Neural cell (in vitro differentiated cells): ENCODE data around the gene UCP2. TPM values are rescaled to one million over a fixed set of nuclear protein-coding genes. Genes with fewer than 3 reads are reported as not detected.

Source experiments
- H2AFZ ChIP-seq: fragments of 200-600, 300-800 bp; sonication (generic), shearing (Covaris generic); 2 replicates; pipeline ENCODE4 v1.6.0; 2014; ENCODE audit warnings: low read depth, mild to moderate bottlenecking, antibody characterized with exemption, low read length, moderate library complexity
- H3F3A ChIP-seq: fragments of 200-600 bp; shearing (Covaris generic); 2 replicates; pipeline ENCODE4 v1.6.1; 2016; ENCODE audit warnings: mild to moderate bottlenecking, moderate library complexity, mixed read lengths, antibody characterized with exemption, low read length; ENCODE audit not compliant: insufficient read depth, poor library complexity, severe bottlenecking
- H3K27ac ChIP-seq: fragments of 200-600, 300-800 bp; sonication (generic), shearing (Covaris generic); 2 replicates; pipeline ENCODE4 v1.5.1; 2014; ENCODE audit warnings: mild to moderate bottlenecking, low read length, moderate library complexity
- H3K27me3 ChIP-seq: fragments of 300-800, 200-600 bp; sonication (generic), shearing (Covaris generic); 2 replicates; pipeline ENCODE4 v1.6.0; 2014; ENCODE audit warnings: mild to moderate bottlenecking, low read depth, low read length, moderate library complexity; ENCODE audit not compliant: insufficient read depth
- H3K36me3 ChIP-seq: fragments of 300-800, 200-600 bp; sonication (generic), shearing (Covaris generic); 2 replicates; pipeline ENCODE4 v1.5.1; 2014; ENCODE audit warnings: mild to moderate bottlenecking, antibody characterized with exemption, low read length, moderate library complexity; ENCODE audit not compliant: insufficient read depth
- H3K4me2 ChIP-seq: fragments of 300-800, 200-600 bp; sonication (generic), shearing (Covaris generic); 2 replicates; pipeline ENCODE4 v1.6.0; 2014; ENCODE audit warnings: mild to moderate bottlenecking, low read length
- H3K4me3 ChIP-seq: fragments of 300-800, 200-600 bp; sonication (generic), shearing (Covaris generic); 2 replicates; pipeline ENCODE4 v1.5.1; 2014; ENCODE audit warnings: mild to moderate bottlenecking, low read length, moderate library complexity
- H3K79me2 ChIP-seq: fragments of 200-600 bp; shearing (Covaris generic); replicated peaks from 2 replicates; pipeline ENCODE4 v1.6.0; 2014; ENCODE audit warnings: mild to moderate bottlenecking, low read length, moderate library complexity; ENCODE audit not compliant: insufficient read depth
- H3K9ac ChIP-seq: fragments of 300-800, 200-600 bp; sonication (generic), shearing (Covaris generic); 2 replicates; pipeline ENCODE4 v1.6.1; 2016; ENCODE audit warnings: mild to moderate bottlenecking, low read length, mixed read lengths
- H3K9me2 ChIP-seq: fragments of 200-600 bp; shearing (Covaris generic); 2 replicates; pipeline ENCODE4 v1.6.1; 2016; ENCODE audit warnings: mild to moderate bottlenecking, low read length, mixed read lengths; ENCODE audit not compliant: insufficient read depth
- H3K9me3 ChIP-seq: fragments of 200-600, 300-800 bp; sonication (generic), shearing (Covaris generic); 2 replicates; pipeline ENCODE4 v1.6.1; 2016; ENCODE audit warnings: mild to moderate bottlenecking, mixed run types, low read length, moderate library complexity, mixed read lengths
- H4K20me1 ChIP-seq: fragments of 200-600 bp; shearing (Covaris generic); 2 replicates; pipeline ENCODE4 v1.6.1; 2016; ENCODE audit warnings: mild to moderate bottlenecking, mixed run types; ENCODE audit not compliant: insufficient read depth
- EP300 ChIP-seq: fragments of 450-650 bp; conservative IDR thresholded peaks from 2 replicates; pipeline ENCODE4 v1.6.1; 2014; ENCODE audit warnings: antibody characterized with exemption, mild to moderate bottlenecking, moderate library complexity; ENCODE audit not compliant: poor library complexity, severe bottlenecking
- EZH2 ChIP-seq: fragments of 200-600, 300-800 bp; shearing (Covaris generic), sonication (generic); IDR thresholded peaks from 2 replicates; pipeline ENCODE4 v1.6.1; 2014; ENCODE audit warnings: antibody characterized with exemption, low read length, borderline replicate concordance, mild to moderate bottlenecking; ENCODE audit not compliant: insufficient read depth, poor library complexity, severe bottlenecking
- MXI1 ChIP-seq: fragments of 450-650 bp; conservative IDR thresholded peaks from 2 replicates; pipeline ENCODE4 v1.6.1; 2014; ENCODE audit warnings: antibody characterized with exemption, mild to moderate bottlenecking; ENCODE audit not compliant: poor library complexity, severe bottlenecking
- POLR2AphosphoS5 ChIP-seq: IDR thresholded peaks from 2 replicates; pipeline ENCODE4 v1.6.1; 2012
- RAD21 ChIP-seq: fragments of 450-650 bp; conservative IDR thresholded peaks from 2 replicates; pipeline ENCODE4 v1.6.1; 2014; ENCODE audit warnings: antibody characterized with exemption, mild to moderate bottlenecking, moderate library complexity
- SMC3 ChIP-seq: fragments of 450-650 bp; conservative IDR thresholded peaks from 2 replicates; pipeline ENCODE4 v1.6.1; 2014; ENCODE audit warnings: antibody characterized with exemption, mild to moderate bottlenecking, moderate library complexity; ENCODE audit not compliant: poor library complexity
- TAF1 ChIP-seq: IDR thresholded peaks from 2 replicates; pipeline ENCODE4 v1.6.1; 2012; ENCODE audit warnings: low read depth
- polyA plus RNA-seq: library from polyadenylated mRNA; depleted of rRNA; stranded (reverse); fragments of >200 nt; gene quantifications from 2 replicates; pipeline ENCODE4 v1.2.3, GENCODE V29; 2014
- TF ChIP-seq, protein P1 (sequence below): fragments of 450-650 bp; IDR thresholded peaks from 2 replicates; pipeline ENCODE4 v1.5.1; 2014; ENCODE audit warnings: antibody characterized with exemption, mild to moderate bottlenecking, moderate library complexity; ENCODE audit not compliant: poor library complexity, severe bottlenecking
- TF ChIP-seq, protein P2 (sequence below): IDR thresholded peaks from 2 replicates; pipeline ENCODE4 v1.6.1; 2012; ENCODE audit warnings: borderline replicate concordance

The UCP2 gene
- polyA plus RNA-seq, 1 donor from 2014 or later: not detected

- Histone ChIP-seq H3K36me3 (peaks cover 3% of the 10 kb centered on the region), H3K9me3 (no peaks in the 10 kb centered on the region), H2AFZ (no peak overlapping the region)
Measured at GRCh38 chr11:74007691-74008372, 25.2 kb upstream of the UCP2 start.

GRCh38 chr11:74006743-74007304, 24.2 kb upstream of the UCP2 start:
- Histone ChIP-seq H3K9me3 (no peaks in the 10 kb centered on the region), H3K36me3 (peaks cover 4% of the 10 kb centered on the region), H3K9ac (no peak overlapping the region), H4K20me1 (no peaks in the 10 kb centered on the region), H3K27me3 (no peaks in the 10 kb centered on the region), H3K4me3 (no peak overlapping the region), H2AFZ (no peak overlapping the region), H3F3A (no peaks in the 10 kb centered on the region), H3K4me2 (no peak overlapping the region), H3K79me2 (no peaks in the 10 kb centered on the region), H3K9me2 (no peaks in the 10 kb centered on the region), H3K27ac (no peak overlapping the region)
- TF ChIP-seq RAD21 (no peak), MXI1 (no peak), POLR2AphosphoS5 (no peak), TAF1 (no peak), EP300 (no peak), EZH2 (no peak), SMC3 (no peak)
- TF ChIP-seq, protein P1, sequence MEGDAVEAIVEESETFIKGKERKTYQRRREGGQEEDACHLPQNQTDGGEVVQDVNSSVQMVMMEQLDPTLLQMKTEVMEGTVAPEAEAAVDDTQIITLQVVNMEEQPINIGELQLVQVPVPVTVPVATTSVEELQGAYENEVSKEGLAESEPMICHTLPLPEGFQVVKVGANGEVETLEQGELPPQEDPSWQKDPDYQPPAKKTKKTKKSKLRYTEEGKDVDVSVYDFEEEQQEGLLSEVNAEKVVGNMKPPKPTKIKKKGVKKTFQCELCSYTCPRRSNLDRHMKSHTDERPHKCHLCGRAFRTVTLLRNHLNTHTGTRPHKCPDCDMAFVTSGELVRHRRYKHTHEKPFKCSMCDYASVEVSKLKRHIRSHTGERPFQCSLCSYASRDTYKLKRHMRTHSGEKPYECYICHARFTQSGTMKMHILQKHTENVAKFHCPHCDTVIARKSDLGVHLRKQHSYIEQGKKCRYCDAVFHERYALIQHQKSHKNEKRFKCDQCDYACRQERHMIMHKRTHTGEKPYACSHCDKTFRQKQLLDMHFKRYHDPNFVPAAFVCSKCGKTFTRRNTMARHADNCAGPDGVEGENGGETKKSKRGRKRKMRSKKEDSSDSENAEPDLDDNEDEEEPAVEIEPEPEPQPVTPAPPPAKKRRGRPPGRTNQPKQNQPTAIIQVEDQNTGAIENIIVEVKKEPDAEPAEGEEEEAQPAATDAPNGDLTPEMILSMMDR: no peak
- TF ChIP-seq, protein P2, sequence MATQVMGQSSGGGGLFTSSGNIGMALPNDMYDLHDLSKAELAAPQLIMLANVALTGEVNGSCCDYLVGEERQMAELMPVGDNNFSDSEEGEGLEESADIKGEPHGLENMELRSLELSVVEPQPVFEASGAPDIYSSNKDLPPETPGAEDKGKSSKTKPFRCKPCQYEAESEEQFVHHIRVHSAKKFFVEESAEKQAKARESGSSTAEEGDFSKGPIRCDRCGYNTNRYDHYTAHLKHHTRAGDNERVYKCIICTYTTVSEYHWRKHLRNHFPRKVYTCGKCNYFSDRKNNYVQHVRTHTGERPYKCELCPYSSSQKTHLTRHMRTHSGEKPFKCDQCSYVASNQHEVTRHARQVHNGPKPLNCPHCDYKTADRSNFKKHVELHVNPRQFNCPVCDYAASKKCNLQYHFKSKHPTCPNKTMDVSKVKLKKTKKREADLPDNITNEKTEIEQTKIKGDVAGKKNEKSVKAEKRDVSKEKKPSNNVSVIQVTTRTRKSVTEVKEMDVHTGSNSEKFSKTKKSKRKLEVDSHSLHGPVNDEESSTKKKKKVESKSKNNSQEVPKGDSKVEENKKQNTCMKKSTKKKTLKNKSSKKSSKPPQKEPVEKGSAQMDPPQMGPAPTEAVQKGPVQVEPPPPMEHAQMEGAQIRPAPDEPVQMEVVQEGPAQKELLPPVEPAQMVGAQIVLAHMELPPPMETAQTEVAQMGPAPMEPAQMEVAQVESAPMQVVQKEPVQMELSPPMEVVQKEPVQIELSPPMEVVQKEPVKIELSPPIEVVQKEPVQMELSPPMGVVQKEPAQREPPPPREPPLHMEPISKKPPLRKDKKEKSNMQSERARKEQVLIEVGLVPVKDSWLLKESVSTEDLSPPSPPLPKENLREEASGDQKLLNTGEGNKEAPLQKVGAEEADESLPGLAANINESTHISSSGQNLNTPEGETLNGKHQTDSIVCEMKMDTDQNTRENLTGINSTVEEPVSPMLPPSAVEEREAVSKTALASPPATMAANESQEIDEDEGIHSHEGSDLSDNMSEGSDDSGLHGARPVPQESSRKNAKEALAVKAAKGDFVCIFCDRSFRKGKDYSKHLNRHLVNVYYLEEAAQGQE: no peak

More at GRCh38 chr11:74007691-74008372, 25.2 kb upstream of the UCP2 start:
- no peaks in the 10 kb centered on the region for H3F3A ChIP-seq
- H3K4me2 ChIP-seq: no peak overlapping the region
- no peaks in the 10 kb centered on the region for H4K20me1 ChIP-seq
- H3K27me3 ChIP-seq: no peaks in the 10 kb centered on the region
- TF ChIP-seq SMC3 (no peak), TAF1 (no peak), RAD21 (no peak)
- H3K27ac ChIP-seq: no peak overlapping the region
- H3K9me2 ChIP-seq: no peaks in the 10 kb centered on the region
- no peak overlapping the region for H3K9ac ChIP-seq
- H3K79me2 ChIP-seq: no peaks in the 10 kb centered on the region
- no peak overlapping the region for H3K4me3 ChIP-seq
